GM12878 (cell line): ENCODE measurements around the gene TOX2. TPM values are rescaled to one million over a fixed set of nuclear protein-coding genes. Genes with fewer than 3 reads are reported as not detected.

Experiments used
- ATAC-seq: fragments of 200-7000 bp; cut with Tn5 transposase; 3 replicates; pipeline ENCODE4 v1.9.1; 2020; ENCODE audit warnings: mild to moderate bottlenecking, moderate library complexity
- BruUV-seq: library from RNA; stranded (reverse); fragments of 400-500 nt; replicated peaks from 2 replicates; lab custom pipeline; 2021; lab: Mats Ljungman, UMichigan
- CTCF ChIA-PET: fragments of 300-600 bp; sonication (Branson Sonifier 250); formaldehyde crosslinking; extraction: SDS; loops from one replicate; lab custom pipeline; 2021; ENCODE audit warnings: inconsistent platforms; lab: Yijun Ruan, JAX
- POLR2A ChIA-PET: fragments of 350-600 bp; formaldehyde crosslinking; extraction: SDS; loops from one replicate; lab custom pipeline; 2021; ENCODE audit warnings: inconsistent platforms; lab: Charles Lee
- RAD21 ChIA-PET: fragments of 300-600 bp; sonication (Branson Sonifier 250); formaldehyde crosslinking; loops from one replicate; lab custom pipeline; 2023; ENCODE audit warnings: antibody characterized with exemption; ENCODE audit not compliant: unreplicated experiment; lab: Charles Lee
- SMC1A ChIA-PET: fragments of 300-600 bp; sonication (Branson Sonifier 250); formaldehyde crosslinking; loops from one replicate; lab custom pipeline; 2023; ENCODE audit not compliant: unreplicated experiment, uncharacterized antibody; lab: Charles Lee
- DNase-seq: peaks from one replicate; pipeline ENCODE4 v3.0.0-alpha.2; 2011; ENCODE audit warnings: low read depth, low spot score
- FAIRE-seq: peaks from 3 replicates; lab custom pipeline; 2011; peaks lifted over from hg19 to GRCh38; lab: Jason Lieb, UNC
- H2AFZ ChIP-seq: 2 replicates; pipeline ENCODE4 v1.6.0; 2011; ENCODE audit warnings: low read depth, low read length, control low read depth; ENCODE audit not compliant: control insufficient read depth
- H3K27ac ChIP-seq: 2 replicates; pipeline ENCODE4 v1.5.1; 2011; ENCODE audit warnings: control low read depth; ENCODE audit not compliant: control insufficient read depth, insufficient read depth
- H3K27me3 ChIP-seq, 2 experiments: replicated peaks in 1 of 2; 2 replicates each; pipeline versions ENCODE4 v1.6.0 to v1.6.1; 2011; ENCODE audit warnings: low read length in 1 of 2; ENCODE audit not compliant: control insufficient read depth in 2 of 2, insufficient read depth in 2 of 2
- H3K36me3 ChIP-seq, 2 experiments: 2 replicates each; pipeline ENCODE4 v1.5.1; 2011; ENCODE audit warnings: low read length in 1 of 2; ENCODE audit not compliant: control insufficient read depth in 2 of 2, insufficient read depth in 2 of 2
- H3K4me1 ChIP-seq: 2 replicates; pipeline ENCODE4 v1.6.1; 2011; ENCODE audit warnings: mild to moderate bottlenecking, low read length, moderate library complexity, mixed read lengths; ENCODE audit not compliant: control insufficient read depth, insufficient read depth
- H3K4me2 ChIP-seq: 2 replicates; pipeline ENCODE4 v1.6.0; 2011; ENCODE audit warnings: control low read depth; ENCODE audit not compliant: control insufficient read depth, insufficient read depth
- H3K4me3 ChIP-seq: fragments of 200-600 bp; sonication (generic); 2 replicates; pipeline ENCODE4 v1.5.1; 2016
- H3K79me2 ChIP-seq: 2 replicates; pipeline ENCODE4 v1.6.0; 2011; ENCODE audit warnings: low read length; ENCODE audit not compliant: control insufficient read depth, insufficient read depth
- H3K9ac ChIP-seq: 2 replicates; pipeline ENCODE4 v1.8.0; 2011; ENCODE audit warnings: low read length, control low read depth, mixed read lengths; ENCODE audit not compliant: control insufficient read depth, insufficient read depth
- H3K9me3 ChIP-seq: replicated peaks from 3 replicates; pipeline ENCODE4 v1.5.1; 2011; ENCODE audit warnings: mild to moderate bottlenecking, low read length; ENCODE audit not compliant: control insufficient read depth, insufficient read depth
- H4K20me1 ChIP-seq: 2 replicates; pipeline ENCODE4 v1.6.0; 2011; ENCODE audit not compliant: control insufficient read depth, insufficient read depth
- ASH2L ChIP-seq: fragments of 300-600, 200-600 bp; sonication (generic); IDR thresholded peaks from 2 replicates; pipeline ENCODE4 v1.6.1; 2017; ENCODE audit warnings: low read depth, mild to moderate bottlenecking, borderline replicate concordance
- ATF7 ChIP-seq: fragments of 450-650 bp; IDR thresholded peaks from 2 replicates; pipeline ENCODE4 v1.6.1; 2016; ENCODE audit warnings: low read depth, mild to moderate bottlenecking
- BCL3 ChIP-seq: IDR thresholded peaks from 2 replicates; pipeline ENCODE4 v1.6.1; 2011; ENCODE audit warnings: borderline replicate concordance, low read depth, mild to moderate bottlenecking, moderate library complexity, low read length; ENCODE audit not compliant: insufficient read depth, poor library complexity, severe bottlenecking
- E4F1 ChIP-seq: fragments of 450-650 bp; IDR thresholded peaks from 2 replicates; pipeline ENCODE4 v1.6.1; 2018; ENCODE audit warnings: borderline replicate concordance, mild to moderate bottlenecking; ENCODE audit not compliant: partially characterized antibody
- ESRRA ChIP-seq: IDR thresholded peaks from 2 replicates; pipeline ENCODE4 v1.6.1; 2012; ENCODE audit warnings: mild to moderate bottlenecking, low read length, improper control_type of control experiment
- FOXK2 ChIP-seq: fragments of 450-650 bp; IDR thresholded peaks from 2 replicates; pipeline ENCODE4 v1.6.1; 2017; ENCODE audit warnings: mild to moderate bottlenecking, moderate library complexity
- HDAC2 ChIP-seq: fragments of 200-600 bp; sonication (generic); IDR thresholded peaks from 2 replicates; pipeline ENCODE4 v1.6.1; 2017
- JUND ChIP-seq: IDR thresholded peaks from 2 replicates; pipeline ENCODE4 v1.6.1; 2012; ENCODE audit warnings: low read depth, mild to moderate bottlenecking, low read length, improper control_type of control experiment, moderate library complexity
- NFYB ChIP-seq: IDR thresholded peaks from 2 replicates; pipeline ENCODE4 v1.6.1; 2011; ENCODE audit warnings: low read depth, mild to moderate bottlenecking, low read length, improper control_type of control experiment, moderate library complexity; ENCODE audit not compliant: insufficient read depth
- NKRF ChIP-seq: fragments of 450-650 bp; conservative IDR thresholded peaks from 2 replicates; pipeline ENCODE4 v1.6.1; 2017; ENCODE audit warnings: mild to moderate bottlenecking, moderate library complexity
- NR2C1 ChIP-seq: fragments of 450-650 bp; IDR thresholded peaks from 2 replicates; pipeline ENCODE4 v1.6.1; 2017; ENCODE audit warnings: antibody characterized with exemption, mild to moderate bottlenecking, moderate library complexity
- PKNOX1 ChIP-seq: fragments of 450-650 bp; IDR thresholded peaks from 2 replicates; pipeline ENCODE4 v1.6.1; 2016; ENCODE audit warnings: mild to moderate bottlenecking
- POLR2AphosphoS5 ChIP-seq: IDR thresholded peaks from 2 replicates; pipeline ENCODE4 v1.6.1; 2011; ENCODE audit warnings: mild to moderate bottlenecking, low read length, inconsistent platforms
- RB1 ChIP-seq: fragments of 450-650 bp; formaldehyde crosslinking; IDR thresholded peaks from 2 replicates; pipeline ENCODE4 v1.6.1; 2017; ENCODE audit warnings: mild to moderate bottlenecking, borderline replicate concordance
- RFX5 ChIP-seq: IDR thresholded peaks from 2 replicates; pipeline ENCODE4 v1.6.1; 2011; ENCODE audit warnings: low read depth, low read length, improper control_type of control experiment
- ZNF384 ChIP-seq: IDR thresholded peaks from 2 replicates; pipeline ENCODE4 v1.6.1; 2012; ENCODE audit warnings: low read depth, mild to moderate bottlenecking, low read length, improper control_type of control experiment, borderline replicate concordance
- ZSCAN29 ChIP-seq: fragments of 450-650 bp; IDR thresholded peaks from 2 replicates; pipeline ENCODE4 v1.6.1; 2017; ENCODE audit warnings: mild to moderate bottlenecking, moderate library complexity
- WGBS: methylation state at CpG from one replicate; pipeline ENCODE4 v1.1.6; 2016; ENCODE audit warnings: low lambda C conversion rate; ENCODE audit not compliant: insufficient replicate concordance, insufficient coverage; ENCODE audit errors: missing lambda C conversion rate; 5-methylcytosine and 5-hydroxymethylcytosine counted together
- in situ Hi-C: fragments of 300-500 bp; cut with MboI; formaldehyde crosslinking; loops from 9 replicates; pipeline ENCODE4 v1.14.3; 2018; ENCODE audit warnings: mixed read lengths
- intact Hi-C: fragments of 100-400 bp; cut with micrococcal nuclease; formaldehyde crosslinking; loops from one replicate; pipeline ENCODE4 v1.14.2; 2022; ENCODE audit not compliant: unreplicated experiment
- polyA plus RNA-seq, 11 experiments: library from polyadenylated mRNA; depleted of rRNA in 4 of 11; unstranded in 6 of 11; stranded (reverse) in 5 of 11; fragments of >200 nt; fragmentation: Nextera tagmentation in 4 of 11; fragmentation: Illumina TruSeq in 1 of 11; extraction: Ambion mirVana in 4 of 11; extraction: Trizol in 1 of 11; gene quantifications; 1 replicate in 1 of 11; 2 replicates in 10 of 11; pipeline versions ENCODE4 v1.2.1 to v1.2.3, GENCODE V29; 2011 to 2016; ENCODE audit warnings: inconsistent platforms in 2 of 11, missing spikeins in 2 of 11, low read depth in 1 of 11
- total RNA-seq, 4 experiments: library from RNA; depleted of rRNA in 3 of 4; stranded (reverse); fragments of >200 nt in 3 of 4; fragmentation: Illumina TruSeq in 1 of 4; extraction: Trizol in 1 of 4; gene quantifications; 2 replicates each; pipeline versions ENCODE4 v1.2.1 to v1.2.3, GENCODE V29; 2013 to 2021

Gene TOX2
- total and polyA plus RNA-seq, 10 of the 15 experiments (the other 5 are each of a cell fraction or from before 2014, with no cell fraction given) = 2.6 to 40.5 (median 7.9) TPM

DNA sequence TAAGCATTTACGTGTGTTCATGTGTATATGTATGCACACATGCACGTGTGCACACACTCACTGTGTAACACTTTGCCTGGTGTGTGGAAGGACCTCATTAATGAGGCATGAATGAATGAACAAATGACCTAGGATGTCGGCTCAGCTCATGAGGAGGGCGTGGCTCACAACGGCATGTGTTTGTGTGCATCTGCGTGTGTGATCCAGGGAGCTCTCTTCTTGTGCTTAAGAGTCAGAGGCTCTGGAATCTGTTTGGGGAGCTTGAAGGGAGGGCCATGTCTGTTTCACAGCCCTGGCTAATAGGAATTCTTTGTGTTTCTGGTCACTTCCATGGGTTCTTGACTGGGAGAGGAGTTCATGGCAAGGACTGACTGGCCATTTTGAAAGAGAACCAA lies 32.7 kb downstream of the TOX2 start:
- Histone ChIP-seq H3K27ac (no peak overlapping the region), H3K9ac (no peak overlapping the region), H2AFZ (no peak overlapping the region), H3K27me3 (no peaks in the 10 kb centered on the region), H3K4me3 (no peak overlapping the region), H3K36me3 (no peaks in the 10 kb centered on the region; a peak in 1 of 4 replicates), H4K20me1 (no peaks in the 10 kb centered on the region), H3K4me2 (no peak overlapping the region), H3K79me2 (no peaks in the 10 kb centered on the region; the same call in 1 of the 2 replicates), H3K9me3 (no peaks in the 10 kb centered on the region), H3K4me1 (peaks cover 34% of the 10 kb centered on the region)
- intact Hi-C loops (no loop called here), in situ Hi-C loops (no loop called here)
- WGBS = 93% methylated on average over 6 of the region's 6 CpGs
- SMC1A ChIA-PET = interaction anchor here (1.0 to 3.4 kb wide), 3 partner anchors 28 to 197 kb away, joined by 3 to 10 read pairs (median 5); no protein-coding TSS in a partner anchor
- RAD21 ChIA-PET = interaction anchor here (1.5 kb wide), 1 partner anchor 196 kb away, joined by 7 read pairs; no protein-coding TSS in a partner anchor
- ATAC-seq (no peak), FAIRE-seq (no peak), DNase-seq (no peak)
- no TSS peak for BruUV-seq
- POLR2A ChIA-PET = interaction anchor here (1.1 kb wide), 1 partner anchor 11 kb away, joined by 3 read pairs; no protein-coding TSS in a partner anchor
- CTCF ChIA-PET = interaction anchor here (1.3 to 1.8 kb wide), 3 partner anchors 11 to 255 kb away, joined by 4 to 5 read pairs (median 4); no protein-coding TSS in a partner anchor
- TF ChIP-seq NFYB = no peak
- TF ChIP-seq HDAC2 = no peak
- no peak for TF ChIP-seq PKNOX1
- no peak for TF ChIP-seq ZSCAN29
- no peak for TF ChIP-seq ESRRA
- no peak for TF ChIP-seq NKRF
- TF ChIP-seq NR2C1 = no peak
- TF ChIP-seq POLR2AphosphoS5 = no peak
- no peak for TF ChIP-seq RB1
- TF ChIP-seq JUND = no peak
- no peak for TF ChIP-seq BCL3
- TF ChIP-seq ATF7 = no peak
- no peak for TF ChIP-seq ASH2L
- TF ChIP-seq E4F1 = no peak
- TF ChIP-seq FOXK2 = no peak
- no peak for TF ChIP-seq RFX5
- no peak for TF ChIP-seq ZNF384
